GM13976 (cell line): Measurements from ENCODE around the gene HHATL.

ENCODE experiments used
- DNase-seq: peaks from one replicate; pipeline ENCODE4 v3.0.0; 2012; ENCODE audit warnings: low spot score
- in situ Hi-C: fragments of 300-500 bp; cut with MboI; formaldehyde crosslinking; loops from one replicate; pipeline ENCODE4 v1.12.0; 2022; ENCODE audit warnings: low sequenced_read_pairs, mixed read lengths, inconsistent platforms; ENCODE audit not compliant: unreplicated experiment
- TF ChIP-seq, protein P1 (sequence below): IDR thresholded peaks from 2 replicates; pipeline ENCODE4 v1.5.1; 2012; ENCODE audit warnings: borderline replicate concordance, mild to moderate bottlenecking; ENCODE audit not compliant: insufficient read depth; ENCODE audit errors: extremely low read depth, missing control alignments, control extremely low read depth

HHATL gene

DNA sequence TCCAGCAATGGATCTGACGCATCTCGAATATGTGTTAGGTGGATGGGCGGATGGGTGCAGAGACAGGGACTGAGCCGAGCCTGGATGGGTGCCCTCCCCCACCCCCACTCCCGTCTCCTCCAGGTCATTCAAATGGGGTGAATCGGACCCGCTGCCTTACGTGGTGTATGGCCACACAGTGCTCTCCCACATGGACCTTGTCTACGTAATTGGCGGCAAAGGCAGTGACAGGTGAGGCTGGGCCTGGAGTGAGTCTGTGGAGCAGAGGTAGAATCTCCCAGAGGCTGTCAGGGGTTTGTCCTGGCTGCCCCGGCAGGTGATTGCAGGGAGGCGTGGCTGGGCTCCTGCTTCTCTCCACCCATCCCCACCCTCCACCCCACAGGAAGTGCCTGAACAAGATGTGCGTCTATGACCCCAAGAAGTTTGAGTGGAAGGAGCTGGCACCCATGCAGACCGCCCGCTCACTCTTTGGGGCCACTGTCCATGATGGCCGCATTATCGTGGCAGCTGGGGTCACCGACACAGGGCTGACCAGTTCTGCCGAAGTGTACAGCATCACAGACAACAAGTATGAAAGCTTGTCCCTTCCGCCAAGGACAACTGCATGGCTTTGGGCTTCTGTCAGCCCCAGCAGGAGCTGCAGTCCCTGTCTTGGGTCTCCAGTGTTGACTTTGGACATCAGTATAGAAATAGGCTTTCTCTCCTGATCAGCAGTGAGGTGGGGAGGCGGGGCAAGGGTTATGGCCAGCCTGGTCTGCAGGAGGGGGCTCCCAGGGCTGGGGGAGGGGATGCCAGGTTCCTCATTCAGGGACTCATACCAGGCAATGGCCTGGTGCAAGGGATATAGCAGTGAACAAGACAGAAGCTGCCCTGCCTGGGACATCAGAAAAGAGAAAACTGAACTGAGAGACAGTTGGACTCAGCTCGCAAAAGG is 13.8 kb downstream of the HHATL start:
- in situ Hi-C loops = no loop called here
- DNase-seq = no peak
- TF ChIP-seq, protein P1, sequence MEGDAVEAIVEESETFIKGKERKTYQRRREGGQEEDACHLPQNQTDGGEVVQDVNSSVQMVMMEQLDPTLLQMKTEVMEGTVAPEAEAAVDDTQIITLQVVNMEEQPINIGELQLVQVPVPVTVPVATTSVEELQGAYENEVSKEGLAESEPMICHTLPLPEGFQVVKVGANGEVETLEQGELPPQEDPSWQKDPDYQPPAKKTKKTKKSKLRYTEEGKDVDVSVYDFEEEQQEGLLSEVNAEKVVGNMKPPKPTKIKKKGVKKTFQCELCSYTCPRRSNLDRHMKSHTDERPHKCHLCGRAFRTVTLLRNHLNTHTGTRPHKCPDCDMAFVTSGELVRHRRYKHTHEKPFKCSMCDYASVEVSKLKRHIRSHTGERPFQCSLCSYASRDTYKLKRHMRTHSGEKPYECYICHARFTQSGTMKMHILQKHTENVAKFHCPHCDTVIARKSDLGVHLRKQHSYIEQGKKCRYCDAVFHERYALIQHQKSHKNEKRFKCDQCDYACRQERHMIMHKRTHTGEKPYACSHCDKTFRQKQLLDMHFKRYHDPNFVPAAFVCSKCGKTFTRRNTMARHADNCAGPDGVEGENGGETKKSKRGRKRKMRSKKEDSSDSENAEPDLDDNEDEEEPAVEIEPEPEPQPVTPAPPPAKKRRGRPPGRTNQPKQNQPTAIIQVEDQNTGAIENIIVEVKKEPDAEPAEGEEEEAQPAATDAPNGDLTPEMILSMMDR = no peak

DNA sequence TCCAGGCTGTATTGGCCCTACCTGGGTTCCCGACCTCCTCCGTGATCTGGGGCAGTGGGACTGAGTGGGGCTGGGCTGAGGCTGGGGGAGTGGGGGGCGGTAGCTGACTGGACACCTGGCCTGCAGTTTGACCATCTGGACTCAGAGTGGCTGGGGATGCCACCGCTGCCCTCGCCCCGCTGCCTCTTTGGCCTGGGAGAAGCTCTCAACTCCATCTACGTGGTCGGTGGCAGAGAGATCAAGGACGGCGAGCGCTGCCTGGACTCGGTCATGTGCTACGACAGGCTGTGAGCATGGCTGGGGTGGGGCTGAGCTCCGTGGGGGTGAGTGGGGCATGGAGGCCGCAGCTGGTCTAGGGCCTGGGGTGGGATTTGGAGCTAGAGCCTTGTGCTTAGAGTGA is 14.6 kb downstream of the HHATL start:
- TF ChIP-seq, protein P1 = no peak
- in situ Hi-C loops = no loop called here
- DNase-seq = no peak

DNA sequence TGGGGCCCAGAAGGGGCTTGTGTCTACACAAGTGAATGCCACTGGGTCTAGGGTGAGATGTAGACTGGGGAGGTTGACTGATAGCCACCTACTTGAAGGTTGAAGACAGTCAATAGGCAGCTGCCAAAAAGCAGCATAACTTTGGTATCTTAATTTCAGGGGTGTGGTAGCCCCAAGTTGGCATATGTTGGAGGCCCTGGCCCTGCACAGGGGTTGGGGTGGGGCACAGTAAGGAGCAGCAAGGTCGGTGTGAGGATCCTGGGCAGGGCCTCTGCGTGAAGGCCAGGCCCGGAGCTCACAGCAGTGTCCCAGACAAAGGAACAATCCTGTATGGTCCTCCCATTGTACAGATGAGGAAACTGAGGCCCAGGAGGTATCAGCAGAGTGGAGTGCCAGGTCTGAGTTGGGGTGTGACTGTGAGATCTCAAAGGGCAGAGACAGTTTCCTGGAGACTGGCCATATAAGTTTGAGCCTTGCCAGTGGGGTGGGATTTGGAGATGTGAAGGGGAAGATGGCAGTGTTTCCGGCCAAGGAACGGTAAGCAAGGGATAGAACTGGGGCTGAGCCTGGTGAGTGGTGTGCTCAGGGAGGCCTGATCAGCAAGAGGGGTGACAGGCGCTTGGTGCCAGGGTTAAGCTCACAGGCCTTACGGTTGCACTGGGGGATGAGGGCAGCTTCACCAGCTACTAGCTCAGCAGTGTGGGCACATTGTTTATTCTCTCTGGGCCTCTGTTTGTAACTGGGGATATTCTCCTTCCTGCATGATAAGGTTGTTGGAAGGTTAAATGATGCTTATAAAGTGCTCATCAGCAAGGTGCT is 15.6 kb downstream of the HHATL start:
- TF ChIP-seq, protein P1 = no peak
- in situ Hi-C loops = no loop called here
- no peak for DNase-seq

GRCh38 chr3:42685891-42686820 is 16.4 kb downstream of the HHATL start:
- TF ChIP-seq, protein P1 = no peak
- in situ Hi-C loops = no loop called here
- DNase-seq = no peak

DNA sequence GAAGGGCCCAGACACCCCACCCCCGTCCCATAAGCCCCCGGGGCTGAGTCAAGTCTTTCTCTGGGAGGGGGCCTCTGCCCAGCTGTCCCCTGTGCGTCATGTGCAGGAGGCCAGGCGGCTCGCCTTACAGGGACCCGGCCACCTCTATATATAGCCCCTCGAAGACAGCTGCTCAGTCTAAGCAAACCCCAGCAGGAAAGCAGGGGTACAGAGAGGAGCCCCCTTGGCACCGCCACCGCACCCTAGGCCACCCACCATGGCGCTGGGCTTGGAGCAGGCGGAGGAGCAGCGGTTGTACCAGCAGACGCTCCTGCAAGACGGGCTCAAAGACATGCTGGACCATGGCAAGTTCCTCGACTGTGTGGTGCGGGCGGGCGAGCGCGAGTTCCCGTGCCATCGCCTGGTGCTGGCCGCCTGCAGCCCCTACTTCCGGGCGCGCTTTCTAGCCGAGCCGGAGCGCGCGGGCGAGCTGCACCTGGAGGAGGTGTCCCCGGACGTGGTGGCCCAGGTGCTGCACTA is 17.2 kb downstream of the HHATL start, which contains the start of gene KLHL40:
Gene KLHL40, plus strand, starts transcription at position 175 of the 519 bp plus-strand sequence. Its CDS starts 82 bp downstream, at position 257.
- DNase-seq = no peak
- TF ChIP-seq, protein P1 = no peak
- in situ Hi-C loops = no loop called here
